A673 (cell line): ENCODE measurements around the gene ERICH6. TPM values are rescaled to one million over a fixed set of nuclear protein-coding genes. Genes with fewer than 3 reads are reported as not detected.

Experiments used
- BruUV-seq: library from RNA; stranded (reverse); fragments of 400-500 nt; replicated peaks from 2 replicates; lab custom pipeline; 2021; lab: Mats Ljungman, UMichigan
- CTCF ChIA-PET: fragments of 300-600 bp; sonication (Branson Sonifier 250); formaldehyde crosslinking; loops from one replicate; lab custom pipeline; 2022; ENCODE audit warnings: antibody characterized with exemption; lab: Charles Lee
- POLR2A ChIA-PET: fragments of 300-600 bp; sonication (Branson Sonifier 250); formaldehyde crosslinking; loops from one replicate; lab custom pipeline; 2022; ENCODE audit warnings: antibody characterized with exemption; ENCODE audit not compliant: low non-redundant PET; lab: Charles Lee
- DNase-seq: peaks from one replicate; pipeline ENCODE4 v3.0.0-alpha.2; 2015; ENCODE audit warnings: low spot score
- H3K27ac ChIP-seq: fragments of 200-600 bp; sonication (generic); 2 replicates; pipeline ENCODE4 v1.5.1; 2016; ENCODE audit warnings: mixed run types, low read depth, mild to moderate bottlenecking, mixed read lengths, antibody characterized with exemption, low read length; ENCODE audit not compliant: poor library complexity, severe bottlenecking
- H3K27me3 ChIP-seq: fragments of 200-600 bp; sonication (generic); replicated peaks from 2 replicates; pipeline ENCODE4 v1.6.1; 2017; ENCODE audit warnings: mixed run types, low read depth, mild to moderate bottlenecking, mixed read lengths, antibody characterized with exemption, low read length; ENCODE audit not compliant: insufficient read depth, poor library complexity
- H3K36me3 ChIP-seq: fragments of 200-600 bp; sonication (generic); 2 replicates; pipeline ENCODE4 v1.6.1; 2016; ENCODE audit warnings: mixed run types, mild to moderate bottlenecking, mixed read lengths, antibody characterized with exemption, low read length; ENCODE audit not compliant: insufficient read depth, poor library complexity, severe bottlenecking
- H3K4me1 ChIP-seq: fragments of 200-600 bp; sonication (generic); 2 replicates; pipeline ENCODE4 v1.6.1; 2017; ENCODE audit warnings: mixed run types, mild to moderate bottlenecking, mixed read lengths, antibody characterized with exemption, low read length; ENCODE audit not compliant: insufficient read depth, poor library complexity, severe bottlenecking
- H3K4me3 ChIP-seq: fragments of 200-600 bp; sonication (generic); 2 replicates; pipeline ENCODE4 v1.5.1; 2016; ENCODE audit warnings: low read depth, mixed run types, mild to moderate bottlenecking, mixed read lengths, low read length; ENCODE audit not compliant: poor library complexity, severe bottlenecking
- H3K9me3 ChIP-seq: fragments of 200-600 bp; sonication (generic); 2 replicates; pipeline ENCODE4 v1.6.1; 2016; ENCODE audit warnings: mixed run types, low read depth, mild to moderate bottlenecking, mixed read lengths, antibody characterized with exemption, low read length; ENCODE audit not compliant: poor library complexity, severe bottlenecking
- EZH2 ChIP-seq: fragments of 200-600 bp; sonication (generic); IDR thresholded peaks from 2 replicates; pipeline ENCODE4 v1.6.1; 2017; ENCODE audit warnings: borderline replicate concordance, low read depth, mild to moderate bottlenecking, mixed read lengths, antibody characterized with exemption, low read length; ENCODE audit not compliant: poor library complexity, severe bottlenecking
- intact Hi-C: fragments of 100-400 bp; cut with micrococcal nuclease; formaldehyde crosslinking; loops from one replicate; pipeline ENCODE4 v1.10.0; 2022; ENCODE audit not compliant: unreplicated experiment
- total RNA-seq: library from RNA; stranded (reverse); gene quantifications from 2 replicates; pipeline ENCODE4 v1.2.3, GENCODE V29; 2021
- TF ChIP-seq, protein P1 (sequence below): fragments of 300-800, 200-600 bp; sonication (generic); conservative IDR thresholded peaks from 2 replicates; pipeline ENCODE4 v1.5.1; 2017; ENCODE audit warnings: low read depth, mild to moderate bottlenecking, antibody characterized with exemption, low read length, moderate library complexity, mixed read lengths

The ERICH6 gene
- total RNA-seq, 1 experiment from 2014 or later = 0.32 TPM

GRCh38 chr3:150697646-150698045 is 6.1 kb downstream of the ERICH6 start:
- DNase-seq = no peak
- Histone ChIP-seq H3K9me3 (peaks cover 8% of the 10 kb centered on the region), H3K4me3 (no peak overlapping the region), H3K36me3 (no peaks in the 10 kb centered on the region), H3K27me3 (no peaks in the 10 kb centered on the region), H3K4me1 (no peaks in the 10 kb centered on the region), H3K27ac (no peak overlapping the region)
- no TSS peak for BruUV-seq
- ChIA-PET POLR2A (no interaction called here), CTCF (no interaction called here)
- intact Hi-C loops = no loop called here
- no peak for TF ChIP-seq EZH2
- TF ChIP-seq, protein P1, sequence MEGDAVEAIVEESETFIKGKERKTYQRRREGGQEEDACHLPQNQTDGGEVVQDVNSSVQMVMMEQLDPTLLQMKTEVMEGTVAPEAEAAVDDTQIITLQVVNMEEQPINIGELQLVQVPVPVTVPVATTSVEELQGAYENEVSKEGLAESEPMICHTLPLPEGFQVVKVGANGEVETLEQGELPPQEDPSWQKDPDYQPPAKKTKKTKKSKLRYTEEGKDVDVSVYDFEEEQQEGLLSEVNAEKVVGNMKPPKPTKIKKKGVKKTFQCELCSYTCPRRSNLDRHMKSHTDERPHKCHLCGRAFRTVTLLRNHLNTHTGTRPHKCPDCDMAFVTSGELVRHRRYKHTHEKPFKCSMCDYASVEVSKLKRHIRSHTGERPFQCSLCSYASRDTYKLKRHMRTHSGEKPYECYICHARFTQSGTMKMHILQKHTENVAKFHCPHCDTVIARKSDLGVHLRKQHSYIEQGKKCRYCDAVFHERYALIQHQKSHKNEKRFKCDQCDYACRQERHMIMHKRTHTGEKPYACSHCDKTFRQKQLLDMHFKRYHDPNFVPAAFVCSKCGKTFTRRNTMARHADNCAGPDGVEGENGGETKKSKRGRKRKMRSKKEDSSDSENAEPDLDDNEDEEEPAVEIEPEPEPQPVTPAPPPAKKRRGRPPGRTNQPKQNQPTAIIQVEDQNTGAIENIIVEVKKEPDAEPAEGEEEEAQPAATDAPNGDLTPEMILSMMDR = no peak

GRCh38 chr3:150691414-150692040 is 12.2 kb downstream of the ERICH6 start:
- no TSS peak for BruUV-seq
- CTCF ChIA-PET = interaction anchor here (0.6 kb wide), 1 partner anchor 26 kb away, joined by 3 read pairs; no protein-coding TSS in a partner anchor
- H3K9me3 ChIP-seq = peaks cover 18% of the 10 kb centered on the region

GRCh38 chr3:150687613-150688012 is 16.1 kb downstream of the ERICH6 start:
- Histone ChIP-seq H3K4me1 (no peaks in the 10 kb centered on the region), H3K27me3 (no peaks in the 10 kb centered on the region), H3K27ac (no peak overlapping the region), H3K9me3 (peaks cover 10% of the 10 kb centered on the region), H3K36me3 (no peaks in the 10 kb centered on the region), H3K4me3 (no peak overlapping the region)
- no peak for DNase-seq
- BruUV-seq = no TSS peak
- ChIA-PET CTCF (no interaction called here), POLR2A (no interaction called here)
- intact Hi-C loops = no loop called here
- no peak for TF ChIP-seq EZH2
- TF ChIP-seq, protein P1 = no peak

More at GRCh38 chr3:150691414-150692040, 12.2 kb downstream of the ERICH6 start:
- no peak for DNase-seq
- H3K4me1 ChIP-seq = no peaks in the 10 kb centered on the region
- no peak overlapping the region for H3K4me3 ChIP-seq
- intact Hi-C loops = no loop called here
- no peaks in the 10 kb centered on the region for H3K27me3 ChIP-seq
- TF ChIP-seq EZH2 = no peak
- TF ChIP-seq, protein P1 = no peak
- H3K36me3 ChIP-seq = no peaks in the 10 kb centered on the region
- POLR2A ChIA-PET = interaction anchor here (0.6 kb wide), 1 partner anchor 1501 kb away, joined by 5 read pairs; no protein-coding TSS in a partner anchor
- no peak overlapping the region for H3K27ac ChIP-seq
